Tibial artery (tissue), 4 donors: ENCODE results near the gene PKD1L1.

ENCODE experiments used
- DNase-seq, 2 donors: peaks; one replicate each; pipeline ENCODE4 v3.0.0-alpha.2; 2019
- H3K27ac ChIP-seq, 2 donors: fragments of 200-600 bp; sonication (generic) in 1 of 2; 1 replicate in 1 of 2; 2 replicates in 1 of 2; pipeline ENCODE4 v1.5.1; 2018 to 2019; ENCODE audit warnings: mild to moderate bottlenecking in 1 of 2
- H3K27me3 ChIP-seq, 2 donors: fragments of 200-600 bp; sonication (generic) in 1 of 2; one replicate each; pipeline versions ENCODE4 v1.5.1 to v1.6.0; 2016 to 2019
- H3K36me3 ChIP-seq, 3 donors: fragments of 200-600 bp; sonication (generic) in 2 of 3; one replicate each; pipeline ENCODE4 v1.5.1; 2016 to 2019; ENCODE audit warnings: mild to moderate bottlenecking in 2 of 3
- H3K4me1 ChIP-seq, 4 donors: fragments of 200-600 bp; sonication (generic) in 2 of 4; 1 replicate in 3 of 4; 2 replicates in 1 of 4; pipeline ENCODE4 v1.5.1; 2016 to 2019
- H3K4me3 ChIP-seq, 2 donors: fragments of 200-600 bp; sonication (generic) in 1 of 2; 1 replicate in 1 of 2; 2 replicates in 1 of 2; pipeline ENCODE4 v1.5.1; 2018 to 2019; ENCODE audit warnings: mild to moderate bottlenecking in 2 of 2
- H3K9me3 ChIP-seq, 3 donors: fragments of 200-600 bp; sonication (generic) in 1 of 3; one replicate each; pipeline ENCODE4 v1.5.1; 2016 to 2019
- CTCF ChIP-seq, 2 experiments: fragments of 200-600 bp in 1 of 2; fragments of 450-650 bp in 1 of 2; IDR thresholded peaks; one replicate each; pipeline ENCODE4 v1.5.1; 2017 to 2019; ENCODE audit warnings: antibody characterized with exemption in 2 of 2, mild to moderate bottlenecking in 1 of 2, moderate library complexity in 1 of 2
- intact Hi-C: fragments of 100-400 bp; cut with DNase I; formaldehyde crosslinking; loops from one replicate; pipeline ENCODE4 v1.15.0; 2023; ENCODE audit warnings: low total_unique reads

The PKD1L1 gene

GRCh38 chr7:47765373-47765979 lies 182.8 kb downstream of the PKD1L1 start:
- no peak for DNase-seq
- no peaks in the 10 kb centered on the region for H3K27me3 ChIP-seq
- intact Hi-C loops = no loop called here
- H3K36me3 ChIP-seq = no peaks in the 10 kb centered on the region
- TF ChIP-seq CTCF (IDR thresholded peaks at IDR 0.05) = no peak
- H3K27ac ChIP-seq = no peak overlapping the region
- peaks cover 0 to 8% (median under 1%) of the 10 kb centered on the region in 4 donors for H3K4me1 ChIP-seq
- H3K4me3 ChIP-seq = no peak overlapping the region
- no peaks in the 10 kb centered on the region for H3K9me3 ChIP-seq

GRCh38 chr7:47764746-47765145 lies 183.5 kb downstream of the PKD1L1 start:
- H3K4me3 ChIP-seq = no peak overlapping the region
- no peaks in the 10 kb centered on the region for H3K36me3 ChIP-seq
- H3K27ac ChIP-seq = no peak overlapping the region
- peaks cover 0 to 4% (median 0%) of the 10 kb centered on the region in 4 donors for H3K4me1 ChIP-seq
- H3K27me3 ChIP-seq = no peaks in the 10 kb centered on the region
- no peak for TF ChIP-seq CTCF (IDR thresholded peaks at IDR 0.05)
- DNase-seq = no peak
- intact Hi-C loops = no loop called here
- no peaks in the 10 kb centered on the region for H3K9me3 ChIP-seq

- Histone ChIP-seq H3K9me3 (no peaks in the 10 kb centered on the region), H3K27me3 (no peaks in the 10 kb centered on the region), H3K27ac (no peak overlapping the region), H3K4me3 (no peak overlapping the region), H3K4me1 (peaks cover 0 to 18% (median 7%) of the 10 kb centered on the region in 4 donors), H3K36me3 (no peaks in the 10 kb centered on the region)
- TF ChIP-seq CTCF (IDR thresholded peaks at IDR 0.05) = no peak
- intact Hi-C loops = no loop called here
- DNase-seq = no peak
Observed at GRCh38 chr7:47763063-47763974, 184.9 kb downstream of the PKD1L1 start.

GRCh38 chr7:47762746-47763062 lies 185.6 kb downstream of the PKD1L1 start:
- no peaks in the 10 kb centered on the region for H3K36me3 ChIP-seq
- intact Hi-C loops = no loop called here
- no peaks in the 10 kb centered on the region for H3K9me3 ChIP-seq
- no peak for TF ChIP-seq CTCF (IDR thresholded peaks at IDR 0.05)
- H3K4me3 ChIP-seq = no peak overlapping the region
- no peak for DNase-seq
- no peak overlapping the region for H3K27ac ChIP-seq
- no peaks in the 10 kb centered on the region for H3K27me3 ChIP-seq
- H3K4me1 ChIP-seq = peaks cover 0 to 24% (median 12%) of the 10 kb centered on the region in 4 donors

- no peak overlapping the region for H3K4me3 ChIP-seq
- H3K4me1 ChIP-seq = peaks cover 0 to 29% (median 16%) of the 10 kb centered on the region in 4 donors
- H3K27ac ChIP-seq = no peak overlapping the region
- no peak for DNase-seq
- H3K9me3 ChIP-seq = no peaks in the 10 kb centered on the region
- no peaks in the 10 kb centered on the region for H3K36me3 ChIP-seq
- H3K27me3 ChIP-seq = no peaks in the 10 kb centered on the region
- no peak for TF ChIP-seq CTCF (IDR thresholded peaks at IDR 0.05)
- intact Hi-C loops = no loop called here
Observed at GRCh38 chr7:47762207-47762606, 186.1 kb downstream of the PKD1L1 start.
